HG03139 (cell line): ENCODE measurements around the gene CDH18.

Experiments
- ATAC-seq: cut with Tn5 transposase; IDR thresholded peaks from one replicate; pipeline ENCODE4 v1.9.1; 2021; ENCODE audit not compliant: unreplicated experiment

The CDH18 gene

GRCh38 chr5:19930451-19930850 lies 57.5 kb downstream of the CDH18 start:
- no peak for ATAC-seq

- no peak for ATAC-seq
Observed at GRCh38 chr5:19928562-19929421, 59.2 kb downstream of the CDH18 start.

- ATAC-seq, result no peak
Observed at GRCh38 chr5:19927919-19928318, 60.1 kb downstream of the CDH18 start.

- no peak for ATAC-seq
Observed at GRCh38 chr5:19927170-19927569, 60.8 kb downstream of the CDH18 start.

GRCh38 chr5:19923742-19924141 lies 64.3 kb downstream of the CDH18 start:
- no peak for ATAC-seq

- no peak for ATAC-seq
Observed at GRCh38 chr5:19920761-19921160, 67.2 kb downstream of the CDH18 start.

GRCh38 chr5:19918780-19919179 lies 69.2 kb downstream of the CDH18 start:
- no peak for ATAC-seq

GRCh38 chr5:19917588-19918122 lies 70.3 kb downstream of the CDH18 start:
- ATAC-seq, result no peak

- ATAC-seq, result no peak
Observed at GRCh38 chr5:19910136-19910535, 77.9 kb downstream of the CDH18 start.

- no peak for ATAC-seq
Observed at GRCh38 chr5:19904766-19905165, 83.2 kb downstream of the CDH18 start.

- ATAC-seq, result no peak
Observed at GRCh38 chr5:19903611-19904010, 84.4 kb downstream of the CDH18 start.

- ATAC-seq, result no peak
Observed at GRCh38 chr5:19902316-19902934, 85.6 kb downstream of the CDH18 start.

- no peak for ATAC-seq
Observed at GRCh38 chr5:19900269-19900668, 87.7 kb downstream of the CDH18 start.

GRCh38 chr5:19891658-19892057 lies 96.3 kb downstream of the CDH18 start:
- no peak for ATAC-seq

- no peak for ATAC-seq
Observed at GRCh38 chr5:19886123-19886917, 101.7 kb downstream of the CDH18 start.

GRCh38 chr5:19885040-19885824 lies 102.8 kb downstream of the CDH18 start:
- ATAC-seq, result no peak

GRCh38 chr5:19880859-19881436 lies 107.1 kb downstream of the CDH18 start:
- no peak for ATAC-seq

GRCh38 chr5:19880458-19880857 lies 107.5 kb downstream of the CDH18 start:
- ATAC-seq, result no peak

GRCh38 chr5:19874811-19875210 lies 113.2 kb downstream of the CDH18 start:
- ATAC-seq, result no peak

GRCh38 chr5:19866090-19866450 lies 121.9 kb downstream of the CDH18 start:
- ATAC-seq, result no peak
